NCI-H1436 (cell line): ENCODE measurements around the gene C9orf43.
"Not testable (repeated sequence)": the region's sequence is repeated elsewhere in the genome, so short reads cannot be mapped to it uniquely, and the experiment has no call there.

Experiments used
- DNase-seq: peaks from one replicate; lab custom pipeline; 2025; lab: John Stamatoyannopoulos, UW

C9orf43 gene

DNA sequence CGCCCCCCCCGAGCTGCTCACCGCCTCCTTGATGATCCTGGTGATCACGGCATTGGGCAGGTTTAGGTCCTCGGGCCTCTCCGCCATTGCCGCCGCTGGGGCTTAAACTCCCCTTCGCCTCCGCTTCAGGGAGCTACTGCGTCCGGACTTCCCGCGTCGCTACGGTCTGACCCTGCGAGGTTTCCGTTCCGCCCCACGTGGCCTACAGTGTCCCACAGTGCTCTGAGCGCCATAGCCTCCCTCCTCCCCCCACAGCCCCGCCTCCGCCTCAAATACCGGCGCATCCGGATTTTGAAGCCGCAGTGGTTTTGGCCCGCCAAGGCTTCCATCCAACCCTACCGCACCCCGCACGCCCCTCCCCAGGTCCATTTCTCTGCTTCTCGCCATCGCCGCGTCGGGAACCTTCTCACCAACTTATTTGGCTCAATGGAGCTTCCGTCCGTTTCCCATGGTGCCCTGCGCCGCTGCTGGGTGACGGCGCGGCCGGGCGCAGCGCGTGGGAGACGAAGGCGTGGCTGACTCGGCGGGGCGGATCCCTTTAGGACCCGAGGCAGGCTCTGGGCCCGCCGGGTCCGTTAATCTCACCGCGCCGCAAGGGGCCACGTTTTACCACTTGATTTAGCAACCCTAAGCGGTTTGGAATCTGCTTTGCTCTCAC, at the start of gene C9orf43, which contains the start of gene POLE3:
C9orf43 (plus strand) TSS at position 541 of the 658 bp plus-strand sequence. CDS start 2,747 bp downstream, outside the sequence.
POLE3 (minus strand) TSS at position 469 of the 658 bp plus-strand sequence; CDS start at position 87, 382 bp downstream.
- DNase-seq, result peak; percentile 92

DNA sequence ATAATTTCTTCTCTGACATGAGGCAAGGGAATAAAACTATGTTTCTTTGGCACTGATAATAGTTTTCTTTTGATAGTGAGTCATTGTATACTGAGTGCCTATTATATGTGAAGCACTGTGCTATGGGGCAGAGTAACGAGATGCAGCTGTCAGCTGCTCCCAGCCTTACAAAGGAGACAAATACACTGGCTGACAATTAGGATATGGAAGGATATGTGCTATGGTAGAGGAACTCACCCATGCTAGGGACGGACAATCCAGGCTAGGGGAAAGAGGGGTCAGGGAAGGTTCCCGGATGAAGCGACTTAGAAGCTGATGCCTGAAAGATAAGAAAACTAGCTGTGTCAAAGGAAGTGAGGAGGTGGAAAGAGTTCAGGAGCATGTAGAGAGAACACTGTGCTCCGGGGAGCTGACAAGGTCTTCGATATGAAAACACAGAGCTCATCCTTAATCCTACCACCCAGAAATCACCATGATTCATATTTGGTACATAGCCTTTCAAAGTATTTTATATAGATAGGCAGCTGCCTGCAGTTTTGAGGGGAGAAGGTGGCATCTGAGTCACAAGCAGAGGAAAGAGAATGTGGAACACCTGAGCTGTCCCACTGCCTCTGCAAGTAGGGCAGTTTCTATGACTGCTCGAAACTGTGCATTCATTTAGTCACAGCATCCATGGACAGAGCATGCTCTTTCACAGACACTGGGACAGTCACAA, 49.1 kb upstream of the C9orf43 start:
- no peak for DNase-seq

GRCh38 chr9:113363336-113363735, 47.2 kb upstream of the C9orf43 start:
- no peak for DNase-seq

DNA sequence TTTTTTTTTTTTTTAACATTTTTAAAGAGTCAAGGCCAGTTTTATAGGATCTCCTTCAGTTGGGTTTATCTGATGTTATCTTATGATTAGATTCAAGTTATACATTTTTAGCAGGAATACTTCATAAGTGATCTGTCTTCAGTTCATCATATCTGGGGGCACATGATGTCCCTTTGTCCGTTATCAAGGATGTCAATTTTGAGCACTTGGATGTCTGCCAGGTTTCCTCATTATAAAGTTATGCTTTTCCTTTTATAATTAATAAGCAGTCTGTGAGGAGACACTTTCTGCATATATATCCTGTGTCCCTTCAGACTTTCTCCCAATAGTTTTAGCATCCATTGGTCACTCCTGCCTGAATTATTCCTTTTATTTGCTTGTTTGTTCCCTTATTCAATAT, 45.6 kb upstream of the C9orf43 start:
- DNase-seq, result no peak

- DNase-seq, result not testable (repeated sequence)
These were observed 44.9 kb upstream of the C9orf43 start for GRCh38 chr9:113365652-113366051.

- no peak for DNase-seq
These were observed 42.1 kb upstream of the C9orf43 start for GRCh38 chr9:113368348-113368981.

DNA sequence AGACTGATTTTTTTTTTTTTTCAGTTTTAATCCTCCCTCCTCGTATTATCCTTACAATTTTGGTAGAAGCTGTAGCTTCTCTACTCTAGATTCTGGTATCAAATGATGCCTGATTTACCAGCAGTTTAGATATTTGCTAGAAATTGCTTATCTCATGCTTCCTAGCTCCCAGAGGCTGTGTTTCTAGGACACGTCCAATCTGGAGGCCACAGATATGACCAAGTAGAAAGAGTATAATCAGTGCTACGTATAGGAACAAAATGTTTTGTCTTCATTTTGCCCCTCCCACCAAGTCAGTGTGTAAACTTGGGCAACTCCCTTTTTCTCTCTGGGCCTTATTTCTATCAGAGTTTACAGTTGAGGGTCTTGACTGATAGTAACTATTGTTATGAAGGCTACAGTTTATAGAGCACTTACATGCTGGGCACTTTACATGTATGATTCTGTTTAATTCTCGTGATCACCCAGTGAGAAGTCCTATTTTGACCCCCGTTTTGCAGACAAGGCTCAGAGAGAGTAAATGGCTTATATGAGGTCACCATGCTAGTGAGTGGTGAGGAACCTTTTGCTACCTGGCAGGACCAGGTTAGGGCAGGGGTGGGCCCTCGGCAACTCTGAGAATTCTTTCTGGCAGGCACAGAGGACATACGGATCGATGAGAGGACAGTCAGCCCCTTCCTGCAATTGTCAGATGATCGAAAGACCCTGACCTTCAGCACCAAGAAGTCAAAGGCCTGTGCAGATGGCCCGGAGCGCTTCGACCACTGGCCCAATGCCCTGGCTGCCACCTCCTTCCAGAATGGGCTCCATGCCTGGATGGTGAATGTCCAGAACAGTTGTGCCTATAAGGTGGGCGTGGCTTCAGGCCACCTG, 41.3 kb upstream of the C9orf43 start:
- DNase-seq, result no peak

- no peak for DNase-seq
These were observed 40.7 kb upstream of the C9orf43 start for GRCh38 chr9:113369855-113370140.

DNA sequence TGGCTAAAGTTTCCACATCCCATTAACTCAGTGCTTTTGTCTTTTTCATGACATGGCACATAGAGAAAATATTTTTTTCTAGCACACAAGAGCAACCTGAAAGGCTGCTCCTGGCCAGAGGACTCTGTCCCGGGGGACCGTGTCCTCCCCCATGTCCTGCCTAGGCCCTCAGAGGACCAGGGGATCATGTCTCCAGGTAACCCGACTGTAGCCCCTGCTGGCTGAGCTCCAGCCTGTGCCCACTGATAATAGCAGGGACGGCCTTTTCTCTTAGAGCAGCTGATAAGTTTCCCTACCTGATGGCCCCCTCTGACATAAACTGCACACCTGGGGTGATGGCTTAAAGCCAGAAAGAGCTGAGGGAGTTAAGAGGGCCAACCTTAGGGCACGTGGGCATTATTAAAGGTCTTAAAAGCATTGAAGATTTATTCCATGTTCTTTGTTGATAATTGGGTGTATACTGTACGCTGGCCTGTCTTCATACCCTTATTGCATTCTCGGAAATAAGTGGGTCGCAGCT, 39.7 kb upstream of the C9orf43 start:
- DNase-seq, result no peak

DNA sequence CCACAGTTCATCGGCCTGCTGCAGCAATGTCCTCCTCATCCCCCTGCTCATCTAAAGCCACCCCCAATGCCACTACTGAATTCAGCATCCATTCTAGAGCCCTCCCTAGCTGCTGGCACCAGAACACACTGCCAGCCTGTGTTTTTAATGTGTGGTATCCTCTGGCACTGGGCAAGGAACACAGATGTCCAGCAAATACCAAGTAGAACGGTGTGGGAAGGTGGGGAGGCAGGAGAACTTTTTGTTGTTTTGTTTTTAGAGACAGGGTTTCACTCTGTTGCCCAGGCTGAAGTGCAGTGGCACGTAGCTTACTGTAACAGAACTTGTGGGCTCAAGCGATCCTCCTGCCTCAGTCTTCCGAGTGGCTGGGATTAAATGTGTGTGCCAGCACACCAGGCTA, 38.5 kb upstream of the C9orf43 start:
- no peak for DNase-seq

GRCh38 chr9:113373256-113373655, 37.3 kb upstream of the C9orf43 start:
- no peak for DNase-seq

DNA sequence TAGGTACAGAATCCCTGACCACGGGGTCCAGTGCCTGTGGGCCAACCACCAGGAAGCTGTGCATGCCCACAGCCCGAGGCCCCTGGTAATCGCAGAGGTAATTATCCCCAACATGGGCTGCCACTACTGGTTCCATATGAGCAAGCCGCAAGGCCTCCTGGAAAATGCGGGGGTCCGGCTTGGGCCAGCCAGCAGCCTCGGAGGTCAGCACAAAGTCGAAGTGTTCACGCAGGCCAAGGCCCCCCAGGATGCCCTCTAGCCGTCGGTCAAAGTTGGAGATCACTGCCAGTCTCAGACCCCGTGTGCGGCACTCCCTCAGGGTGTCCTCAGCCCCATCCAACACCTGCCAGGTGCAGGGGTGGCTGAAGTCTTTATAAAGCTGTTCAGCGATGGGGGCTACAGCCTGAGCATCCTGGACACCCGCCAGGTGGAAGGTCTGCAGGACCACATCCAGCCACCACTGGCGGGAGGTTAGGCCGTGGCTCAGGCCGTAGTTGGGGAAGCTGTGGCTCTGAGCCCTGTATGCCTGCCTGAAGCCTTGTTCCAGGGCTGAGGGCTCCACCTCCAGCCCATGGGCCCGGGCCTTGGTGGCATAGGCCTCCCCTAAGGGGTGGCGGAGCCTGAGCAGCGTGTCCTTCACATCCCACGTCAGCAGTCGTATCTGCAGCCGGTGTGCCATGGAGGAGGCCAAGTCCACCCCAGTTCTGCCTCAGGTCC, 36.7 kb upstream of the C9orf43 start:
- DNase-seq, result no peak

GRCh38 chr9:113375057-113376023, 35.2 kb upstream of the C9orf43 start:
- DNase-seq, result no peak

DNA sequence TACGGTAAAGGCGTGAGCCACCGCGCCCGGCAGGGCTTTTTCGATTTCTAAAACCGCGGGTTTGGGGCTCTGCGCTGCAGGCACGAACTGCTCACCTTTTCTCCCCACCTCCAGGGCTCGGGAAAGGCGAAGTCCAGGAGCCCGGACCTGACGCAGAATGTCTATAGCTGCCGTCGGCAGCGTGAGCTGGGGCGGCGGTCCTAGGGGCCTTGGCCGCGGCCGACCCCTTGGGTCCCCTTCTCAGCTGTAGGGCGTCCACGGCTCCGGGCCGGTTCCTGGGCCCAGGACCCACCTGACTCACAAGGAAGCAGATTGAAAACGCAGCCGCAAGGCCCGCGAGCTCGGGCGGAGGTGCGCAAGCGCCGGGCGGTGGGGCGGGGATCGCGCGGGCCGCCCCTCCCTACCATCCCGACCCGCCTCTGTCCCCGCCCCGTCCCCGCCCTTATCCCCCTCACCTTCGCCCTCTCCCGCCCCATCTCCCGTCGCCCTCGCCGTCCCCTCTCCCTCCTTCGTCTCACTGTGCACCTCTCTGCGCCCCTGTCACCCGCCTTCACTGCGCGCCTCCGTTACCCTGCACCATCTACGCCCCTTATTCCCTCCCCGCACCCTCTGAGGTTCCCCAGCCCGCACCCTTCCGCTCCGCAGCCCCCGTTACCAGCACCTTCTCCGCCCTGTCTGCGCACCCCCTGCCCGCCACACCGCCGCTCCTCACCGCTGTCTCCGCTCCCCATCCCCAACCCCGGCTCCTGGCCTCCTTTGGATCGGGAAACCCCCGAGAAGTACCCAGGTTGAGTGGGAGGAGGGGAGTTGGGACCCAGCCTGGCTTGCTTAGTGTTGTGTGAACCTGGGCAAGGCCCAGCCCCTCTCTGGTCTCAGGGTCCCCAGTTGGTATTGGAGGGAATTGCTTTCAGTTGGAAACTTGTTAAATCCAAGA, 33.6 kb upstream of the C9orf43 start, which contains the start of gene HDHD3:
HDHD3 (minus strand) TSS at position 353 of the 934 bp plus-strand sequence. CDS start 2,632 bp downstream, outside the sequence.
- peak; percentile 76 for DNase-seq

DNA sequence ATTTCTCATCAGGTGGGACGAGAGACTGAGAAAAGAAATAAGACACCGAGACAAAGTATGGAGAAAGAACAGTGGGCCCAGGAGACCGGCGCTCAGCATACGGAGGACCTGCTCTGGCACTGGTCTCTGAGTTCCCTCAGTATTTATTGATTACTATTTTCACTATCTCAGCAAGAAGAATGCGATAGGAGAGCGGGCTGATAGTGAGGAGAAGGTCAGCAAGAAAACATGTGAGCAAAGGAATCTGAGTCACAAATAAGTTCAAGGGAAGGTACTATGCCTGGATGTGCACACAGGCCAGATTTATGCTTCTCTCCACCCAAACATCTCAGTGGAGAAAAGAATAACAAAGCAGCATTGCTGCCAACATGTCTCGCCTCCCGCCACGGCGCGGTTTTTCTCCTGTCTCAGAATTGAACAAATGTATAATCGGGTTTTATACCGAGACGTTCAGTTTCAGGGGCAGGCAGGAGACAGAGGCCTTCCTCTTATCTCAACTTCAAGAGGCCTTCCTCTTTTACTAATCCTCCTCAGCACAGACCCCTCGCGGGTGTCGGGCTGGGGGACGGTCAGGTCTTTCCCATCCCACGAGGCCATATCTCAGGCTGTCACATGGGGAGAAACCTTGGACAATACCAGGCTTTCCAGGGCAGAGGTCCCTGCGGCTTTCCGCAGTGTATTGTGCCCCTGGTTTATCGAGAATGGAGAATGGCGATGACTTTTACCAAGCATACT, 31.3 kb upstream of the C9orf43 start:
- DNase-seq, result not testable (repeated sequence)

DNA sequence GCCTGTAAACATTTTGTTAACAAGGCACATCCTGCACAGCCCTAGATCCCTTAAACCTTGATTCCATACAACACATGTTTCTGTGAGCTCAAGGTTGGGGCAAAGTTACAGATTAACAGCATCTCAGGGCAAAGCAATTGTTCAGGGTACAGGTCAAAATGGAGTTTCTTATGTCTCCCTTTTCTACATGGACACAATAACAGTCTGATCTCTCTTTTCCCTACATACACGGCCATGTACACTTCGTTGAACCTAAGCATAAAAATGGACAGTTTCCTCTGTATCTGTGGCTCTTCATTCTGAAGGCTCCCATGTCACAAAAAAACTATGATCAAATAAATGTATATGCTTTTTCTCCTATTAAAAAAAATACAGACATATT, 30.7 kb upstream of the C9orf43 start:
- DNase-seq, result not testable (repeated sequence)

DNA sequence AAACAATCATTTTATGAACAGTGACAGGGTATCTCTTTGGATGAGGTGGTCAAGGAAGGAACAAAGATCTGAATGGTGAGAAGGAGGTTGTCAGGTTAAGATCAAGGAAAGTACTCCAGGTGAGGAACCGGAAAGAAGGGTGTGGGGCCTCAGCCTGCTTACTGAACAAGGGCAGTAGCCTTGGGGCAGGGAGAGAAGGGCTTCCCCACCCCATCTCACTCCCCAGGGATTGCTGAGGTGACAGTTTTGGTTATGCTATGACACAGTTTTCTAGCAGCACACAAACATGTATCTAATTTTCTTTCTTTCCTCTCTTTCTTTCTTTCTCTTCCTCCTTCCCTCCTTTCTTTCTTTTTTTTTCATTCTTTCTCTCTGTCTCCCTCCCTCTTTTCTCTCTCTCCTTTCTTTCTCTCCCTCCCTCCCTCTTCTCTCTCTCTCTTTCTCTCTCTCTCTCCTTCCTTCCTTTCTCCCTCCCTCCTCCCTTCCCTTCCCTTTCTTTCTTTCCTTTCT, 29.6 kb upstream of the C9orf43 start:
- DNase-seq, result no peak

DNA sequence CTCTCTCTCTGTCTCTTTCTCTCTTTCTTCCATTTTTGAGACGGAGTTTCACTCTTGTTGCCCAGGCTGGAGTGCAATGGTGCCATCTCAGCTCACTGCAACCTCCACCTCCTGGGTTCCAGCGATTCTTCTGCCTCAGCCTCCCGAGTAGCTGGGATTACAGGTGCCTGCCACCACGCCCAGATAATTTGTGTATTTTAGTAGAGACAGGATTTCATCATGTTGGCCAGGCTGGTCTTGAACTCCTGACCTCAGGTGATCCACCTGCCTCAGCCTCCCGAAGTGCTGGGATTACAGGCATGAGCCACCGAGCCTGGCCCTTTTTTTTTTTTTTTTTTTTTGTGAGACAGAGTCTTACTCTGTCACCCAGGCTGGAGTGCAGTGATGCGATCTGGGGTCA, 29.1 kb upstream of the C9orf43 start:
- DNase-seq, result not testable (repeated sequence)
